GM06990 (cell line): Measurements from ENCODE around the gene FICD.

Experiments
- DNase-seq: peaks from one replicate; pipeline ENCODE4 v3.0.0-alpha.2; 2011; ENCODE audit not compliant: insufficient read length; ENCODE audit errors: extremely low read depth
- H3K27me3 ChIP-seq: replicated peaks from 2 replicates; pipeline ENCODE4 v1.6.0; 2011; ENCODE audit warnings: low read length; ENCODE audit not compliant: control insufficient read depth, insufficient read depth
- H3K36me3 ChIP-seq: 2 replicates; pipeline ENCODE4 v1.5.1; 2011; ENCODE audit warnings: low read length; ENCODE audit not compliant: control insufficient read depth, insufficient read depth
- H3K4me3 ChIP-seq: replicated peaks from 2 replicates; pipeline ENCODE4 v1.5.1; 2011; ENCODE audit warnings: low read depth, mild to moderate bottlenecking, control low read depth, low read length
- CTCF ChIP-seq: IDR thresholded peaks from 2 replicates; pipeline ENCODE4 v1.5.1; 2011; ENCODE audit warnings: low read length, control low read depth, mild to moderate bottlenecking, inconsistent platforms; ENCODE audit not compliant: insufficient read depth, poor library complexity, severe bottlenecking

FICD gene

GRCh38 chr12:108495054-108495453 is 20.0 kb upstream of the FICD start:
- no peak for DNase-seq
- peak; percentile 73 for TF ChIP-seq CTCF
- no peak overlapping the region for H3K4me3 ChIP-seq
- no peaks in the 10 kb centered on the region; the same call in none of the 2 replicates for H3K27me3 ChIP-seq
- H3K36me3 ChIP-seq, result no peaks in the 10 kb centered on the region

GRCh38 chr12:108495823-108496579 is 19.1 kb upstream of the FICD start:
- Histone ChIP-seq H3K36me3 (no peaks in the 10 kb centered on the region), H3K27me3 (no peaks in the 10 kb centered on the region; the same call in none of the 2 replicates), H3K4me3 (no peak overlapping the region)
- DNase-seq, result no peak
- no peak for TF ChIP-seq CTCF

GRCh38 chr12:108498136-108498535 is 16.9 kb upstream of the FICD start:
- Histone ChIP-seq H3K27me3 (no peaks in the 10 kb centered on the region; the same call in none of the 2 replicates), H3K36me3 (no peaks in the 10 kb centered on the region), H3K4me3 (no peak overlapping the region)
- no peak for DNase-seq
- TF ChIP-seq CTCF, result no peak

GRCh38 chr12:108502922-108503321 is 12.2 kb upstream of the FICD start:
- H3K27me3 ChIP-seq, result no peaks in the 10 kb centered on the region

GRCh38 chr12:108505129-108505528 is 9.9 kb upstream of the FICD start:
- Histone ChIP-seq H3K36me3 (no peaks in the 10 kb centered on the region), H3K27me3 (no peaks in the 10 kb centered on the region), H3K4me3 (no peak overlapping the region)
- no peak for DNase-seq
- no peak for TF ChIP-seq CTCF

More at GRCh38 chr12:108502922-108503321, 12.2 kb upstream of the FICD start:
- Histone ChIP-seq H3K4me3 (no peak overlapping the region), H3K36me3 (no peaks in the 10 kb centered on the region)
- no peak for DNase-seq
- no peak for TF ChIP-seq CTCF
